ENCODE measurements around the gene SOS1. TPM values are rescaled to one million over a fixed set of nuclear protein-coding genes. Genes with fewer than 3 reads are reported as not detected.

The SOS1 gene
- total and polyA plus RNA-seq, 2 experiments from 2014 or later = 15.3 to 31.6 TPM

DNA sequence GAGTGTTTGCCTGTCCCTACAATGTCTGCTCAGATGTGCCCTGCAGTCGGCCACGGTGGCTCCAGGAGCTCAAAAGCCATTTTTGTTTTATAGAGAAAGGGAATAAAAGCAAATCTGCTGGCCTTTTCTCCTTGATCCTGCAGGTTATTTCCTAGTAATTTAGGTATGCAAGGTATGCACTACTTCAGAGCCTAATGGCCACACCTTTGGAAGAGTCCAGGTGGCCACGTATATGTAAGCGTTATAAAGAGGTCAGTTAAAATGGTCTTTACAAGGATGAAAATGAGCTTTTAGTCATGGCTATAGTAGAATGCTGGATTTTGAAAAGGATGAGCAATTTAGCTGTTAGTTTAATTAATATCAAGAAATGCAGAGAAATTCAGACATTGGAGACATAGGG, 149.5 kb downstream of the SOS1 start:
- peaks cover 27% of the 10 kb centered on the region for H3K4me1 ChIP-seq (ENCODE audit: low read depth)
- TF ChIP-seq CTCF (IDR thresholded peaks at IDR 0.05; ENCODE audit: low read depth, low read length) = no peak
- no peak for DNase-seq (ENCODE audit: low read depth in 1 of 2, low spot score in 1 of 2)

DNA sequence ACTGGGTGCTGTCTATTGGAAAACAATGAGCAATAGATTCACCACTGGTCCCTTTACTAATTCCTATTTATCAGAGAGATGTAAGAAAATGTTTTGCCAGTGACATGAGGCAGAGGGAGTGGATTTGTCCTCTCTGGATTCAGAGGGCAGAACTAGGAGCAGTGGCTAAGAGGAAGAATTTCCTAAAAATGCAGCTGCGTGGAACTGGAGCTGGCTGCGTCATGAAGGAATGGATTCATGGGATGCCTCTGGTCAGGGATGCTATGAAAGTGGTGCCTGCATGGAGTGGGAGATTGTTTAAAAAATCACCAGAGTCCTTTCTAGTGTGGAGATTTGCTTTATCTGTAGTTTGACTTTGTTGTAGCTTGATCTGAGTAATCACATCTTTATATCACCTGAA, 152.8 kb downstream of the SOS1 start:
- no peak overlapping the region for H3K27ac ChIP-seq
- no peak for TF ChIP-seq CTCF (IDR thresholded peaks at IDR 0.05; ENCODE audit: low read depth, low read length)
- H3K27me3 ChIP-seq = no peaks in the 10 kb centered on the region
- DNase-seq (ENCODE audit: low read depth in 1 of 2, low spot score in 1 of 2) = no peak
- no peaks in the 10 kb centered on the region for H3K36me3 ChIP-seq
- H3K9me3 ChIP-seq (ENCODE audit: low read depth) = no peaks in the 10 kb centered on the region
- H3K4me3 ChIP-seq = no peak overlapping the region
- H3K4me1 ChIP-seq (ENCODE audit: low read depth) = peaks cover 9% of the 10 kb centered on the region

More for the DNA sequence above, 149.5 kb downstream of the SOS1 start:
- H3K36me3 ChIP-seq = no peaks in the 10 kb centered on the region
- no peaks in the 10 kb centered on the region for H3K27me3 ChIP-seq
- no peak overlapping the region for H3K4me3 ChIP-seq
- no peak overlapping the region for H3K27ac ChIP-seq
- H3K9me3 ChIP-seq (ENCODE audit: low read depth) = no peaks in the 10 kb centered on the region

- no peak overlapping the region for H3K4me3 ChIP-seq
- H3K36me3 ChIP-seq = no peaks in the 10 kb centered on the region
- no peak for TF ChIP-seq CTCF (IDR thresholded peaks at IDR 0.05; ENCODE audit: low read depth, low read length)
- no peak overlapping the region for H3K27ac ChIP-seq
- DNase-seq (ENCODE audit: low read depth in 1 of 2, low spot score in 1 of 2) = no peak
- no peaks in the 10 kb centered on the region for H3K4me1 ChIP-seq (ENCODE audit: low read depth)
- no peaks in the 10 kb centered on the region for H3K27me3 ChIP-seq
- H3K9me3 ChIP-seq (ENCODE audit: low read depth) = no peaks in the 10 kb centered on the region
Measured at GRCh38 chr2:38966678-38967077, 154.2 kb downstream of the SOS1 start.

DNA sequence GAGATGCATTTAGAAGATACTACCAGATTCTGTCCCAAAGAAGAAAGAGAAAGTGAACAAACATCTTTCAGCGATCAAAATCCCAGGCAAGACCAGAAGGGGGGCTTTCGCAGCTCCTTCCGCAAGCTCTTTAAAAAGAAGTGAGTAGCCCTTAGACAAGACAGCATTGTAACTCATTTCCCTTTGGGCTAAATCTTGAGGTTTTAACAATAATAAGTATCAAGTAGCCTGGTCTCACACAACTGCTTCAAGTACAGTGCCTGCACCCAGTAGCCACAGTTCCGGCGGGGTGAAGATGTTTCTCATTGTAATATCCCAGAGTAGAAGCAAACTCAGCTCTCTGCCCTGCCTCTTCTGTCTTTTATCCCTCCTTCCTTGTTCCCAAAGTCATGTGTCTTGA, 154.8 kb downstream of the SOS1 start:
- no peak for TF ChIP-seq CTCF (IDR thresholded peaks at IDR 0.05; ENCODE audit: low read depth, low read length)
- H3K36me3 ChIP-seq = no peaks in the 10 kb centered on the region
- DNase-seq (ENCODE audit: low read depth in 1 of 2, low spot score in 1 of 2) = no peak
- H3K4me1 ChIP-seq (ENCODE audit: low read depth) = no peaks in the 10 kb centered on the region
- H3K27ac ChIP-seq = no peak overlapping the region
- no peaks in the 10 kb centered on the region for H3K27me3 ChIP-seq
- H3K9me3 ChIP-seq (ENCODE audit: low read depth) = no peaks in the 10 kb centered on the region
- H3K4me3 ChIP-seq = no peak overlapping the region

DNA sequence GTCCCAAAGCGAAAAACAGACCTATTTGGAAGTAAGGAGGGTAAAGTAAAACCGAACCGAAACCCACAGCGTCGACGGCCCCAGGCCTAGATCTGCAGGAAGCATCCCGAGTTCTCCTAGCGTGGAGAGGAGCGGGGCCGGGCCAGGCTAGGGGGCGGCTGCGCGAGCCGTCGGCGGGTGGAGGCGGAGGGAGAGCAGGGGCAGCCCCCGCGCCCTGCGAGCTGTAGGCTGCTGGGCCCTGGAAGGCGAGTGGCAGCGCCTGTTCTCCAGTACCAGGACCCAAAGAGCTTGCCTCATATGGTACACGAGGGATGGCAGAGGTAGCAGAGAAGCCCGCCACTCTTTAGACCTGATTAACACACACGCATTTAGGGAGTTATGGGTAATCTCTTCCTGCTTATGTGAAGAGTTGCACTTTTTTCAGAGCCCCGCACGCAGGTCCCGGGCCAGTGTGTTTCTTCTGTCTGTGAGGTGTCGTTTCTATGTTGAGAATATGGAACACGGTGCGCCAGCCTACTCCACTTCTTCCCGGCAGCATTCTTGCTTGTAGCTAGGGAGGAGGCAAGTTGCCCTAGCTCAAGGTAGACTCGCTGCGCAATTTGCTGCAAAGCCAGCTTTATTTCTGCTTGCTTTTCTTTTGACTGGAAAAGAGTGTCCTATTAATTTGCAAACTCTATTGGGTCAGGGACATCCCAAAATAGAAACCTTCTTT, 160.1 kb downstream of the SOS1 start:
- DNase-seq (ENCODE audit: low read depth in 1 of 2, low spot score in 1 of 2) = no peak
- H3K27ac ChIP-seq = no peak overlapping the region
- no peaks in the 10 kb centered on the region for H3K9me3 ChIP-seq (ENCODE audit: low read depth)
- H3K4me1 ChIP-seq (ENCODE audit: low read depth) = no peaks in the 10 kb centered on the region
- H3K4me3 ChIP-seq = no peak overlapping the region
- no peaks in the 10 kb centered on the region for H3K36me3 ChIP-seq
- TF ChIP-seq CTCF (IDR thresholded peaks at IDR 0.05; ENCODE audit: low read depth, low read length) = no peak
- peaks cover 11% of the 10 kb centered on the region for H3K27me3 ChIP-seq

All from cardiac muscle cell (in vitro differentiated cells and primary cell).